Mesenchymal stem cell (in vitro differentiated cells and primary cell): ENCODE results near the gene USB1.

Experiments
- DNase-seq: peaks from one replicate; pipeline ENCODE4 v3.0.0-alpha.2; 2013
- H2AFZ ChIP-seq: one replicate; pipeline ENCODE4 v1.6.1; 2013; ENCODE audit warnings: low read depth, mild to moderate bottlenecking, control low read depth, inconsistent platforms, low read length, moderate library complexity
- H2AK5ac ChIP-seq: 2 replicates; pipeline ENCODE4 v1.6.1; 2013; ENCODE audit warnings: low read length, moderate library complexity, mild to moderate bottlenecking, inconsistent platforms; ENCODE audit not compliant: severe bottlenecking
- H2BK120ac ChIP-seq: one replicate; pipeline ENCODE4 v1.6.1; 2013; ENCODE audit warnings: low read depth, mild to moderate bottlenecking, inconsistent platforms, low read length, moderate library complexity
- H2BK12ac ChIP-seq, 2 experiments: one replicate each; pipeline ENCODE4 v1.6.1; 2013; ENCODE audit warnings: inconsistent platforms in 2 of 2, low read length in 2 of 2, mild to moderate bottlenecking in 2 of 2, moderate library complexity in 2 of 2, control low read depth in 1 of 2
- H2BK15ac ChIP-seq: one replicate; pipeline ENCODE4 v1.6.1; 2013; ENCODE audit warnings: mild to moderate bottlenecking, low read depth, inconsistent platforms; ENCODE audit not compliant: poor library complexity, severe bottlenecking
- H2BK5ac ChIP-seq: 2 replicates; pipeline ENCODE4 v1.6.1; 2013; ENCODE audit warnings: low read depth, mild to moderate bottlenecking, low read length, control low read depth, inconsistent platforms; ENCODE audit not compliant: poor library complexity, severe bottlenecking
- H3K14ac ChIP-seq, 2 experiments: one replicate each; pipeline ENCODE4 v1.6.1; 2013; ENCODE audit warnings: inconsistent platforms in 2 of 2, low read length in 2 of 2, control low read depth in 1 of 2, mild to moderate bottlenecking in 1 of 2, moderate library complexity in 1 of 2
- H3K18ac ChIP-seq, 2 experiments: one replicate each; pipeline ENCODE4 v1.6.1; 2013; ENCODE audit warnings: inconsistent platforms in 2 of 2, low read length in 2 of 2, control low read depth in 1 of 2, low read depth in 1 of 2, mild to moderate bottlenecking in 1 of 2
- H3K23ac ChIP-seq, 2 experiments: one replicate each; pipeline ENCODE4 v1.6.1; 2013; ENCODE audit warnings: inconsistent platforms in 2 of 2, low read length in 2 of 2, mild to moderate bottlenecking in 2 of 2, moderate library complexity in 2 of 2, control low read depth in 1 of 2
- H3K27ac ChIP-seq: 2 replicates; pipeline ENCODE4 v1.5.1; 2013; ENCODE audit warnings: mild to moderate bottlenecking, moderate library complexity, low read length, control low read depth, inconsistent platforms; ENCODE audit not compliant: poor library complexity, severe bottlenecking
- H3K27me3 ChIP-seq, 2 experiments: 2 replicates each; pipeline versions ENCODE4 v1.6.1 to v1.7.0; 2013; ENCODE audit warnings: low read length in 2 of 2, mild to moderate bottlenecking in 2 of 2, moderate library complexity in 2 of 2, control low read depth in 1 of 2, inconsistent platforms in 1 of 2; ENCODE audit not compliant: control insufficient read depth in 1 of 2, insufficient read depth in 1 of 2
- H3K36me3 ChIP-seq, 2 experiments: 2 replicates each; pipeline versions ENCODE4 v1.6.1 to v1.7.0; 2013; ENCODE audit warnings: low read length in 2 of 2, control low read depth in 1 of 2, inconsistent platforms in 1 of 2, low read depth in 1 of 2, mild to moderate bottlenecking in 1 of 2; ENCODE audit not compliant: insufficient read depth in 2 of 2, control insufficient read depth in 1 of 2
- H3K4ac ChIP-seq, 2 experiments: one replicate each; pipeline ENCODE4 v1.6.1; 2013; ENCODE audit warnings: inconsistent platforms in 2 of 2, low read length in 2 of 2, mild to moderate bottlenecking in 2 of 2, moderate library complexity in 2 of 2, control low read depth in 1 of 2, low read depth in 1 of 2
- H3K4me1 ChIP-seq: 2 replicates; pipeline ENCODE4 v1.6.1; 2013; ENCODE audit warnings: low read depth, low read length, control low read depth; ENCODE audit not compliant: control insufficient read depth, insufficient read depth
- H3K4me2 ChIP-seq: 2 replicates; pipeline ENCODE4 v1.6.1; 2013; ENCODE audit warnings: low read length, mild to moderate bottlenecking, inconsistent platforms; ENCODE audit not compliant: poor library complexity, severe bottlenecking
- H3K4me3 ChIP-seq, 2 experiments: 2 replicates each; pipeline versions ENCODE4 v1.5.1 to v1.7.0; 2013; ENCODE audit warnings: low read length in 2 of 2, mild to moderate bottlenecking in 2 of 2, control low read depth in 1 of 2, low read depth in 1 of 2; ENCODE audit not compliant: insufficient read depth in 1 of 2
- H3K79me1 ChIP-seq: replicated peaks from 2 replicates; pipeline ENCODE4 v1.6.1; 2013; ENCODE audit warnings: mild to moderate bottlenecking, control low read depth, low read length, inconsistent platforms; ENCODE audit not compliant: poor library complexity, severe bottlenecking
- H3K9ac ChIP-seq: 2 replicates; pipeline ENCODE4 v1.7.0; 2013; ENCODE audit warnings: mild to moderate bottlenecking, low read length, moderate library complexity
- H3K9me3 ChIP-seq: 2 replicates; pipeline ENCODE4 v1.7.0; 2013; ENCODE audit warnings: mild to moderate bottlenecking, low read length; ENCODE audit not compliant: control insufficient read depth
- H4K8ac ChIP-seq: one replicate; pipeline ENCODE4 v1.6.1; 2013; ENCODE audit warnings: inconsistent platforms, mild to moderate bottlenecking, low read length, moderate library complexity
- H4K91ac ChIP-seq: one replicate; pipeline ENCODE4 v1.6.1; 2013; ENCODE audit warnings: mild to moderate bottlenecking, low read length, inconsistent platforms
- WGBS: methylation state at CpG from one replicate; pipeline ENCODE4 v1.1.7; 2013; ENCODE audit warnings: mixed read lengths; 5-methylcytosine and 5-hydroxymethylcytosine counted together

USB1 gene

DNA sequence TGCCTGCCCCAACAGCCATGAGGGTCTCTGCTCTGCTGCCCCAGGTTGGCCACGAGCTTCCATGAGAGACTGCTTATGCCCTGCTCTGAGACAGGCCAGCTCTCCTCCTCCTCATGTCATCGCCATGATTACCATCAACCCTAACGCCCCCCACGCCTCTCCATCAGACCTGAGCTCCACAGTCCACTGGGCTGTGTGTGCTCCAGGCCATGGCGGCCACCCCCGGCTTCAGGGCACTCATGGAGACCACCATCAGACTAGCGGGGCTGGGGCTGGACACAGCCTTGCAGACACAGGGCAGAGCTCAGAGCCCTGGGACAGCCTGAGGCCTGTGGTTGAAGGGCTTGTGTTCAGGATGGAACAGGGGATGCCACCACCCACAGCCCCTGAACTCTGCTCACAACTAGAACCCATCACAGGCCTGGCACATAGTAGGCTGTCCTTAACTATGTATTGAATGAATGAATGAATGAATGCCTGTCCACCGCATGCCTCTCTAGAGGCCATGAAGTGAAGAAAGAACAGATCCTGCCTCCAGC is 44.9 kb upstream of the USB1 start:
- DNase-seq: no peak
- Histone ChIP-seq H2AFZ (no peak overlapping the region), H2AK5ac (no peak overlapping the region), H3K23ac (no peak overlapping the region), H2BK5ac (no peak overlapping the region), H3K79me1 (no peaks in the 10 kb centered on the region), H3K36me3 (no peaks in the 10 kb centered on the region), H3K4me2 (no peak overlapping the region), H4K91ac (no peak overlapping the region), H3K27ac (no peak overlapping the region), H2BK120ac (no peak overlapping the region), H3K9ac (no peak overlapping the region), H3K27me3 (peaks cover 35 to 89% of the 10 kb centered on the region in 2 experiments), H4K8ac (no peak overlapping the region), H3K14ac (no peak overlapping the region), H3K4ac (no peak overlapping the region), H3K9me3 (no peaks in the 10 kb centered on the region), H3K18ac (no peak overlapping the region), H3K4me3 (no peak overlapping the region), H2BK15ac (no peak overlapping the region), H3K4me1 (peaks cover 1% of the 10 kb centered on the region), H2BK12ac (no peak overlapping the region)
- WGBS: 83% methylated on average over 8 of the region's 8 CpGs

DNA sequence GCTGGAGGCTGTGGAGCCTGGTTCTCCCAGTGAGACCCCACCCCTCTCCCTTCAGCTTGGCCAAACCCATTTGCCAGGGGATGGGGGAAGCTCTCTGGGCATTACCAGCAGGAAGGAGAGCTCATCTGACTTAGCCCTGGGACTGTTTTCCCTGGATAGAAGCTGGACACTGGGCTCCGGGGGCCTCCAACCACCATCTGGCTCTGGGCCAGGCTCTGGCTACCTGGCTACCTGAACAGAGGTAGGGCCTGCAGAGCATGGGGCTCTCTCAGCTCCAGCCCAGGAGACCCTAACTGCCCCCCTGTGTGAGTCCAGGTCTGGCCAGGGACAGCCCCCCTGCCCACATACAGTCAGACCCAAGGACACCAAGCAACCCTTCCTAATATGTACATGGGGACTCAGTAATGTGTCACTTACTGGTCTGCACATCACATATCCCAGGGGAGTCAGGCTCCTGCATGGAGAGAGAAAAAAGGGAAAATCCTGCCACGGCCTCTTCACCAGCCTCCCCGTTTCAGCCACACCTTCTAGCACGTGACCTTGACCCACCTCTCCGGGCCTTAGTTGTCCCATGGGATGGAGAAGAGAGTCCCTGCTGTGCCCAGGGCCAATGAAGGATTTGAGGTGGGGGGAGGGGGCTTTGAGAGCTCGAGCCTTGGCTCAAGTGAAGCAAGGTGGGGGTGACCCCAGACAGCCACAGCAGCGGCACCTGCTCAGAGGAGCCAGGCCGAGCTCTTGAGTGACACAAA is 44.1 kb upstream of the USB1 start:
- no peak overlapping the region for H2AFZ ChIP-seq
- no peak overlapping the region for H4K91ac ChIP-seq
- no peaks in the 10 kb centered on the region for H3K36me3 ChIP-seq
- no peak overlapping the region for H2BK15ac ChIP-seq
- peaks cover 35 to 89% of the 10 kb centered on the region in 2 experiments for H3K27me3 ChIP-seq
- no peak overlapping the region for H3K27ac ChIP-seq
- H3K18ac ChIP-seq: no peak overlapping the region
- H3K23ac ChIP-seq: no peak overlapping the region
- no peaks in the 10 kb centered on the region for H3K9me3 ChIP-seq
- WGBS: 90% methylated on average over 7 of the region's 8 CpGs
- H3K79me1 ChIP-seq: no peaks in the 10 kb centered on the region
- no peak overlapping the region for H3K9ac ChIP-seq
- H2AK5ac ChIP-seq: no peak overlapping the region
- H3K4me2 ChIP-seq: no peak overlapping the region
- DNase-seq: no peak
- H3K14ac ChIP-seq: no peak overlapping the region
- no peak overlapping the region for H2BK12ac ChIP-seq
- H2BK5ac ChIP-seq: no peak overlapping the region
- H3K4me3 ChIP-seq: no peak overlapping the region
- no peak overlapping the region for H3K4ac ChIP-seq
- H2BK120ac ChIP-seq: no peak overlapping the region
- no peak overlapping the region for H4K8ac ChIP-seq
- peaks cover 1% of the 10 kb centered on the region for H3K4me1 ChIP-seq

DNA sequence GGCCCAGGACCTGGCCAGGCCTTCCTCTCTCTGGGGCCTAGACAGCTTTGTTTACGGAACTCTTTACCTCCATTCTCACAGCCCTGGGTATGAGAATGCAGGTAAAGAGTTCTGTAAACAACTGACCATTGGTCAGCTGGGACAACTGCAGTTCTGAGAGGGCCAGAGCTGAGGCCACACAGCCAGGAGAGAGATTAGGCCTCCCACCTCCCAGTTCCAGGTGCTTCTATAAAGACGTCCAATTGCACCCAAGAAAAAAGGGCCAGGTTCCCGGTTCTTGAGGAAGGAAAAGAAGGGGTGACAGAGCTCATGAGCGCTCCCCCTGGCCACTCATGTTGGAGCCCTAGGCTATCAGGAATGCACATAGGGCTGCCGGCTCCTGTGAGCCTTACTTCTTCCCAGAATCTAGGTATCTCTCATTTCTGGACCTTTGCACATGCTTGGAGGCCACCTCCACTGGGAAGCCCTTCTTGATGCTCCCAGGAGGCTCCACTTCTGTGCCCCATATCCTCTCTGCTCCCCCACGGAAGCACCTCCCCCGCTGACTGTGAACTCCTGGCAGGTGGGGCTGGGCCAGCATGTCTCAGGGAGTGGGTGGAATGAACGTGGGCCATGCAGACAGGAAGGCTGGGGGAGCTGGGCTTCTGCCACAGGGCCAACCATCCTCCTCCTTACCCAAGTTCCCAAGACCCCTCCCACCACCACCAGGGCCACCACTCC is 43.4 kb upstream of the USB1 start:
- H2AFZ ChIP-seq: no peak overlapping the region
- no peak overlapping the region for H3K27ac ChIP-seq
- no peak overlapping the region for H3K23ac ChIP-seq
- no peak overlapping the region for H3K9ac ChIP-seq
- H2BK120ac ChIP-seq: no peak overlapping the region
- H3K36me3 ChIP-seq: no peaks in the 10 kb centered on the region
- no peak overlapping the region for H2BK15ac ChIP-seq
- peaks cover 1% of the 10 kb centered on the region for H3K4me1 ChIP-seq
- WGBS: 71% methylated on average over 6 of the region's 8 CpGs
- H3K14ac ChIP-seq: no peak overlapping the region
- no peak overlapping the region for H4K8ac ChIP-seq
- no peak overlapping the region for H3K4me3 ChIP-seq
- H4K91ac ChIP-seq: no peak overlapping the region
- no peaks in the 10 kb centered on the region for H3K9me3 ChIP-seq
- H3K27me3 ChIP-seq: peaks cover 42 to 89% of the 10 kb centered on the region in 2 experiments
- H3K4me2 ChIP-seq: no peak overlapping the region
- H2BK12ac ChIP-seq: no peak overlapping the region
- no peak overlapping the region for H2BK5ac ChIP-seq
- H3K79me1 ChIP-seq: no peaks in the 10 kb centered on the region
- no peak overlapping the region for H3K4ac ChIP-seq
- no peak overlapping the region for H2AK5ac ChIP-seq
- no peak for DNase-seq
- H3K18ac ChIP-seq: no peak overlapping the region

DNA sequence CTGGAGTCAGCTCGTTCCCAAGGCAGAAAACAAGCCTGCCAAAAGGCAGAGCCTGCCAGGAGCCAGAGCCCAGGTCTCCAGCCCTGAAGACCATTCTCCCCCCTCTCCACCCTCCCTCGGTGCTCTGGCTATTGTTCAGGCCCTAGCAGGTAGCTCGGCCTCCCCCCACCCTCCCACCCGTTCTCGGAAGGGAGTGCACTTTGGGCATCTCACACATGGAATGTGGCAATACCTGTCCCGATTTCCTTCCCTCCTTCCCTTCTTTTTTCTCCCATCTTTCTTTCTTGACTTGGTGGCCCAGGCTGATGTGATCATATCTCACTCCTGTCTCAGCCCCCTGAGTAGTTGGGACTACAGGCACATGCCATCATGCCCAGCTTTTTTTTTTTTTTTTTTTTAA is 42.7 kb upstream of the USB1 start:
- Histone ChIP-seq H3K27ac (no peak overlapping the region), H2AK5ac (no peak overlapping the region), H3K27me3 (peaks cover 48 to 92% of the 10 kb centered on the region in 2 experiments), H2BK15ac (no peak overlapping the region), H3K9me3 (no peaks in the 10 kb centered on the region), H3K36me3 (no peaks in the 10 kb centered on the region), H3K4me3 (no peak overlapping the region), H3K4me1 (peaks cover 1% of the 10 kb centered on the region), H3K4me2 (no peak overlapping the region), H3K4ac (no peak overlapping the region), H3K9ac (no peak overlapping the region), H2BK12ac (no peak overlapping the region), H4K91ac (no peak overlapping the region), H2AFZ (no peak overlapping the region), H4K8ac (no peak overlapping the region), H3K14ac (no peak overlapping the region), H3K18ac (no peak overlapping the region), H2BK5ac (no peak overlapping the region), H3K23ac (no peak overlapping the region), H2BK120ac (no peak overlapping the region), H3K79me1 (no peaks in the 10 kb centered on the region)
- no peak for DNase-seq
- WGBS: 69% methylated on average over 6 of the region's 6 CpGs
